Fibroblast of mammary gland (primary cell): ENCODE measurements around the gene NLRP11.

Experiments
- DNase-seq: peaks from one replicate; pipeline ENCODE4 v3.0.0-alpha.2; 2010; ENCODE audit warnings: low read depth
- H3K4me3 ChIP-seq: 2 replicates; pipeline ENCODE4 v1.5.1; 2011; ENCODE audit warnings: low read depth, mild to moderate bottlenecking, low read length, moderate library complexity; ENCODE audit not compliant: control insufficient read depth
- TF ChIP-seq, protein P1 (sequence below): conservative IDR thresholded peaks from 2 replicates; pipeline ENCODE4 v1.5.1; 2011; ENCODE audit warnings: low read depth, low read length, inconsistent platforms; ENCODE audit not compliant: control insufficient read depth, insufficient read depth

Gene NLRP11

DNA sequence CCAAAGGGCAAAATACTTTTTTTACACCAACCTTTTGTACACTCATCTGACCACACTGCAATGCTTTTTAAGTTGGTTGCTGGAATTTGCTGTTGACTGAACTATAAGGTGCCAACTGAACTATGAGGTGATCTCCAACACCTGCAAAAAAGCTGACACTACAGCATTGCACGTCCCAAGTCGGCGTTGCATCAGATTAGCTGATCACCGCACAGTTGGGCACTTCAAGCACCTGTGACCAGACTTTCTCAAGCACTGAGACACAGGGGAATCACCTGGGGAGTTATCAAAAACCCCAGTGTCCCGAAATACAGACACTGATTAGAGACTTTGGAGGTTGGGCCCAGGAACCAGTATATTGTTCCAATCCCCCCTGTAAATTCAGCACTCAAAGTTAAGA is 1.1 kb downstream of the NLRP11 start:
- no peak overlapping the region for H3K4me3 ChIP-seq
- TF ChIP-seq, protein P1, sequence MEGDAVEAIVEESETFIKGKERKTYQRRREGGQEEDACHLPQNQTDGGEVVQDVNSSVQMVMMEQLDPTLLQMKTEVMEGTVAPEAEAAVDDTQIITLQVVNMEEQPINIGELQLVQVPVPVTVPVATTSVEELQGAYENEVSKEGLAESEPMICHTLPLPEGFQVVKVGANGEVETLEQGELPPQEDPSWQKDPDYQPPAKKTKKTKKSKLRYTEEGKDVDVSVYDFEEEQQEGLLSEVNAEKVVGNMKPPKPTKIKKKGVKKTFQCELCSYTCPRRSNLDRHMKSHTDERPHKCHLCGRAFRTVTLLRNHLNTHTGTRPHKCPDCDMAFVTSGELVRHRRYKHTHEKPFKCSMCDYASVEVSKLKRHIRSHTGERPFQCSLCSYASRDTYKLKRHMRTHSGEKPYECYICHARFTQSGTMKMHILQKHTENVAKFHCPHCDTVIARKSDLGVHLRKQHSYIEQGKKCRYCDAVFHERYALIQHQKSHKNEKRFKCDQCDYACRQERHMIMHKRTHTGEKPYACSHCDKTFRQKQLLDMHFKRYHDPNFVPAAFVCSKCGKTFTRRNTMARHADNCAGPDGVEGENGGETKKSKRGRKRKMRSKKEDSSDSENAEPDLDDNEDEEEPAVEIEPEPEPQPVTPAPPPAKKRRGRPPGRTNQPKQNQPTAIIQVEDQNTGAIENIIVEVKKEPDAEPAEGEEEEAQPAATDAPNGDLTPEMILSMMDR = no peak
- no peak for DNase-seq

- TF ChIP-seq, protein P1 = no peak
- H3K4me3 ChIP-seq = no peak overlapping the region
- DNase-seq = no peak
Observed at GRCh38 chr19:55820037-55820436, 11.8 kb downstream of the NLRP11 start.

GRCh38 chr19:55813906-55814305 is 17.9 kb downstream of the NLRP11 start:
- DNase-seq = no peak
- no peak overlapping the region for H3K4me3 ChIP-seq
- TF ChIP-seq, protein P1 = no peak

DNA sequence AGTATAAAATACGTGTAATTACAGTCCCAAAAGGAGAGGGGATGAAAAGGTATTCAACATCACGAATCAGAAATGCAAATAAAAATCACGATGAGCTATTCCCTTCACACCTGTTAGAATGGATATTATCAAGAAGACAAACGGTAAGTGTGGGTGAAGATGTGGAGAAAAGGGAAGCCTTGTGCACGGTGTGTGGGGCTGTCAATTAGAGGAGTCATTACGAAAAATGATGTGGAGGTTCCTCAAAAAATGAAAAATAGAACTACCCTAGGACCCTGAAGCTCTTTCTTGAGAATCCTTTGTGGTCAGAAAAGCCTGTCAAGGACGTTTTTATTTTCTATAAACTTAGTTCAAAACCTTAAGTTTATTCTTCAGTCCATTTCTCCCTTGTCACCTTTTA is 19.4 kb downstream of the NLRP11 start:
- TF ChIP-seq, protein P1 = no peak
- H3K4me3 ChIP-seq = no peak overlapping the region
- DNase-seq = no peak

- DNase-seq = no peak
- TF ChIP-seq, protein P1 = no peak
- no peak overlapping the region for H3K4me3 ChIP-seq
Observed at GRCh38 chr19:55811340-55811739, 20.5 kb downstream of the NLRP11 start.

DNA sequence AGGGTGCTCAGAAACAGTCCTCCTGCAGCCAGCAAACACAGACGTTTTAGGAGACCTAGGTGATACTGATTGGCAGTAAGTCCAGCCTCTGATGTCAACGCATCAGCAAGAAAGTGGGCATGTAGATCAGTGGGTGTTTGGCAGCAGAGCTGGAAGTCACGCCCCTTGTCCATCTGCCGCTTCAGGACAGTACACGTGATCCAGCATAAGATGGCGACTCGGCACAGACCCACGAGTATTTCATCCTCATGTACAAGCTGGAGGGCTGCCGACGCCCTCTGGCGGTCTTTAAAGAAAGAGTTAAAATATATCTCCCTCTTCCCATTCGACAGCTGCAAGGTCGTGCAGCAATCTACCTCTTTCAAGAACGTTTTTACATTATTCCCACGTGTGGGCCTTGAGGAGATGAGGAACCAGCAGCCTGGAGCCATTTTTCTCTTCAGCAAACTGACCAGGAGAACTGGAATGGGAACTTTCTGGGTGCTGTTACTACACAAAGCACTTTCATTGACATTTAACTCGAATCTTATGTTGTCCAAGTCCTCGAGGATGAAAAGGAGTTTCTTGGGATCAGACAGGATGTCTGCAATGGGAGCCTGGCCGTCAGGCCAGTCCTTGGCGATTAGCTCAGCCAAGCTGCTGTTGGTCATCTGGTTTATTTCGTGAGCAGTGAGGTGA is 22.3 kb downstream of the NLRP11 start:
- H3K4me3 ChIP-seq = no peak overlapping the region
- TF ChIP-seq, protein P1 = peak; percentile 31
- peak; percentile 57 for DNase-seq

GRCh38 chr19:55802281-55802680 is 29.5 kb downstream of the NLRP11 start:
- TF ChIP-seq, protein P1 = no peak
- DNase-seq = no peak
- H3K4me3 ChIP-seq = no peak overlapping the region
